RWPE2 (cell line): ENCODE data around the gene CHTF18.
A peak's percentile ranks its signal among the peaks of the same experiment; 100 is the strongest.

Experiments used
- ATAC-seq: fragments of 200-7000 bp; cut with Tn5 transposase; 3 replicates; pipeline ENCODE4 v1.9.1; 2021; ENCODE audit warnings: low read depth
- DNase-seq: peaks from one replicate; pipeline ENCODE4 v3.0.0-alpha.2; 2020; ENCODE audit warnings: low spot score
- H3K27ac ChIP-seq: fragments of 450-650 bp; 2 replicates; pipeline ENCODE4 v1.5.1; 2017; ENCODE audit warnings: mild to moderate bottlenecking; ENCODE audit not compliant: poor library complexity, severe bottlenecking
- H3K27me3 ChIP-seq: fragments of 250-450 bp; sonication (Bioruptor Pico); 2 replicates; pipeline ENCODE4 v1.5.1; 2021; ENCODE audit warnings: mild to moderate bottlenecking, moderate library complexity; ENCODE audit not compliant: insufficient read depth, poor library complexity, severe bottlenecking
- H3K36me3 ChIP-seq: fragments of 250-450 bp; sonication (Bioruptor Pico); 2 replicates; pipeline ENCODE4 v1.5.1; 2020; ENCODE audit warnings: low read depth, mild to moderate bottlenecking, moderate library complexity
- H3K4me1 ChIP-seq: fragments of 250-450 bp; sonication (Bioruptor Pico); 2 replicates; pipeline ENCODE4 v1.5.1; 2021; ENCODE audit warnings: mild to moderate bottlenecking, moderate library complexity; ENCODE audit not compliant: insufficient read depth, poor library complexity, severe bottlenecking
- H3K4me3 ChIP-seq: fragments of 250-450 bp; sonication (Bioruptor Pico); 2 replicates; pipeline ENCODE4 v1.5.1; 2021; ENCODE audit warnings: mild to moderate bottlenecking, moderate library complexity; ENCODE audit not compliant: severe bottlenecking
- H3K9me3 ChIP-seq: fragments of 250-450 bp; sonication (Bioruptor Pico); 2 replicates; pipeline ENCODE4 v1.5.1; 2021; ENCODE audit warnings: mild to moderate bottlenecking, moderate library complexity; ENCODE audit not compliant: severe bottlenecking
- TF ChIP-seq, protein P1 (sequence below): fragments of 450-650 bp; IDR thresholded peaks from one replicate; pipeline ENCODE4 v1.5.1; 2017; ENCODE audit warnings: mild to moderate bottlenecking, moderate library complexity; ENCODE audit not compliant: poor library complexity, severe bottlenecking

Gene CHTF18

GRCh38 chr16:766008-766819 is 22.2 kb upstream of the CHTF18 start:
- Histone ChIP-seq H3K27me3 (no peaks in the 10 kb centered on the region), H3K4me1 (peaks cover 3% of the 10 kb centered on the region), H3K4me3 (no peak overlapping the region), H3K36me3 (no peaks in the 10 kb centered on the region), H3K9me3 (no peaks in the 10 kb centered on the region), H3K27ac (no peak overlapping the region)
- TF ChIP-seq, protein P1, sequence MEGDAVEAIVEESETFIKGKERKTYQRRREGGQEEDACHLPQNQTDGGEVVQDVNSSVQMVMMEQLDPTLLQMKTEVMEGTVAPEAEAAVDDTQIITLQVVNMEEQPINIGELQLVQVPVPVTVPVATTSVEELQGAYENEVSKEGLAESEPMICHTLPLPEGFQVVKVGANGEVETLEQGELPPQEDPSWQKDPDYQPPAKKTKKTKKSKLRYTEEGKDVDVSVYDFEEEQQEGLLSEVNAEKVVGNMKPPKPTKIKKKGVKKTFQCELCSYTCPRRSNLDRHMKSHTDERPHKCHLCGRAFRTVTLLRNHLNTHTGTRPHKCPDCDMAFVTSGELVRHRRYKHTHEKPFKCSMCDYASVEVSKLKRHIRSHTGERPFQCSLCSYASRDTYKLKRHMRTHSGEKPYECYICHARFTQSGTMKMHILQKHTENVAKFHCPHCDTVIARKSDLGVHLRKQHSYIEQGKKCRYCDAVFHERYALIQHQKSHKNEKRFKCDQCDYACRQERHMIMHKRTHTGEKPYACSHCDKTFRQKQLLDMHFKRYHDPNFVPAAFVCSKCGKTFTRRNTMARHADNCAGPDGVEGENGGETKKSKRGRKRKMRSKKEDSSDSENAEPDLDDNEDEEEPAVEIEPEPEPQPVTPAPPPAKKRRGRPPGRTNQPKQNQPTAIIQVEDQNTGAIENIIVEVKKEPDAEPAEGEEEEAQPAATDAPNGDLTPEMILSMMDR = no peak
- ATAC-seq (no peak), DNase-seq (no peak)

DNA sequence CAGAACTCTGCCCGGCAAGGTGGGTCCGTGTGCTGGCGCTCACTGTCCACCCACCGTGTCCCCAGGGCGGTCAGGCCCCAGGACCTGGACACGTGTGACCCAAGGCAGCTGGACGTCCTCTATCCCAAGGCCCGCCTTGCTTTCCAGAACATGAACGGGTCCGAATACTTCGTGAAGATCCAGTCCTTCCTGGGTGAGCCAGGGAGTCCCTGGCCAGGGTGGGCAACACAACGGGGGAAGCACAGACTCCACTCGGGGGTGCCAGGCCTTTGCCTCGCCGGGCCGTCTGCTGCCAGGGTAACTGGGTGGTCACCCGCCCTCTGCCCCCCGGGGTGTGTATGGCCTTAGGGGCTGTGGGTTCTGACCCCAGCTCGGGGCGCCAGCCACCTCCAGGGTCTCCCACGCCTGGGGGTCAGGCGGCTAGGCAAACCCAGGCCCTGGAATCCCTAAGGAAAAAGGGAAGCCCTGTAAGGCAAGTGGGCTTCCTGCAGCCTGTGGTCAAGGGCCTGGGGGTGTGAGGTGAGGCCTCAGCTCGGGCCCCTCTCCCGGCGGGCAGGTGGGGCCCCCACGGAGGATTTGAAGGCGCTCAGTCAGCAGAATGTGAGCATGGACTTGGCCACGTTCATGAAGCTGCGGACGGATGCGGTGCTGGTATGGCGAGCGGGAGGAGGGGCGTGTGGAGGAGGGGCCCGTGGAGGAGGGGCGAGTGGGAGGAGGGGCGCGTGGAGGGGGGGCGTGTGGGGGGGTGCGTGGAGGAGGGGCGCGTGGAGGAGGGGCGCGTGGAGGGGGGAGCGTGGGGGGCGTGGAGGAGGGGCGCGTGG is 21.4 kb upstream of the CHTF18 start:
- DNase-seq (no peak), ATAC-seq (no peak)
- Histone ChIP-seq H3K4me1 (no peaks in the 10 kb centered on the region), H3K36me3 (no peaks in the 10 kb centered on the region), H3K9me3 (no peaks in the 10 kb centered on the region), H3K27ac (no peak overlapping the region), H3K4me3 (no peak overlapping the region), H3K27me3 (no peaks in the 10 kb centered on the region)
- TF ChIP-seq, protein P1 = no peak

GRCh38 chr16:767743-768235 is 20.6 kb upstream of the CHTF18 start:
- no peaks in the 10 kb centered on the region for H3K36me3 ChIP-seq
- H3K9me3 ChIP-seq = no peaks in the 10 kb centered on the region
- H3K27me3 ChIP-seq = no peaks in the 10 kb centered on the region
- H3K27ac ChIP-seq = no peak overlapping the region
- H3K4me1 ChIP-seq = no peaks in the 10 kb centered on the region
- no peak for DNase-seq
- no peak for ATAC-seq
- no peak overlapping the region for H3K4me3 ChIP-seq
- TF ChIP-seq, protein P1 = no peak

GRCh38 chr16:768428-768827 is 20.0 kb upstream of the CHTF18 start:
- Histone ChIP-seq H3K4me1 (no peaks in the 10 kb centered on the region), H3K36me3 (no peaks in the 10 kb centered on the region), H3K9me3 (no peaks in the 10 kb centered on the region), H3K27ac (no peak overlapping the region), H3K4me3 (no peak overlapping the region), H3K27me3 (no peaks in the 10 kb centered on the region)
- DNase-seq = no peak
- TF ChIP-seq, protein P1 = no peak
- ATAC-seq = peak; percentile 27; the same call in 2 of the 3 replicates
